Endothelial cell of umbilical vein (primary cell): Measurements from ENCODE around the gene OAF. TPM values are rescaled to one million over a fixed set of nuclear protein-coding genes. Genes with fewer than 3 reads are reported as not detected.

Experiments
- BruUV-seq: library from RNA; stranded (reverse); fragments of 400-500 nt; replicated peaks from 2 replicates; lab custom pipeline; 2021; lab: Mats Ljungman, UMichigan
- CTCF ChIA-PET: fragments of 300-600, 350-600 bp; sonication (Branson Sonifier 250); formaldehyde crosslinking; loops from one replicate; lab custom pipeline; 2021; ENCODE audit warnings: antibody characterized with exemption, inconsistent platforms; lab: Charles Lee
- POLR2A ChIA-PET: fragments of 300-600, 350-600 bp; sonication (Branson Sonifier 250); formaldehyde crosslinking; loops from one replicate; lab custom pipeline; 2021; ENCODE audit warnings: antibody characterized with exemption, inconsistent platforms; lab: Charles Lee
- DNase-seq: peaks from one replicate; pipeline ENCODE4 v3.0.0-alpha.2; 2011; ENCODE audit warnings: low read depth, low spot score
- FAIRE-seq: peaks from 2 replicates; lab custom pipeline; 2011; peaks lifted over from hg19 to GRCh38; lab: Jason Lieb, UNC
- H2AFZ ChIP-seq: 2 replicates; pipeline ENCODE4 v1.6.0; 2012; ENCODE audit warnings: low read depth, low read length, control low read depth, inconsistent platforms
- H3K27ac ChIP-seq: 2 replicates; pipeline ENCODE4 v1.5.1; 2011; ENCODE audit warnings: low read depth, mild to moderate bottlenecking, control low read depth, low read length, moderate library complexity; ENCODE audit not compliant: insufficient read depth
- H3K27me3 ChIP-seq, 2 experiments: 2 replicates each; pipeline versions ENCODE4 v1.6.0 to v1.6.1; 2011; ENCODE audit warnings: low read length in 2 of 2, mixed read lengths in 1 of 2; ENCODE audit not compliant: control insufficient read depth in 2 of 2, insufficient read depth in 2 of 2
- H3K36me3 ChIP-seq, 2 experiments: 2 replicates in 1 of 2; 3 replicates in 1 of 2; pipeline ENCODE4 v1.5.1; 2011; ENCODE audit warnings: low read length in 2 of 2, mild to moderate bottlenecking in 1 of 2, moderate library complexity in 1 of 2; ENCODE audit not compliant: control insufficient read depth in 2 of 2, insufficient read depth in 2 of 2; ENCODE audit errors: extremely low read depth in 1 of 2
- H3K4me1 ChIP-seq: 3 replicates; pipeline ENCODE4 v1.5.1; 2011; ENCODE audit warnings: mild to moderate bottlenecking, low read length; ENCODE audit not compliant: control insufficient read depth, insufficient read depth; ENCODE audit errors: extremely low read depth
- H3K4me2 ChIP-seq: 2 replicates; pipeline ENCODE4 v1.6.1; 2011; ENCODE audit warnings: low read length, control low read depth, mixed read lengths; ENCODE audit not compliant: insufficient read depth
- H3K4me3 ChIP-seq, 3 experiments: fragments of 200-600 bp in 1 of 3; sonication (generic), shearing (Covaris generic) in 1 of 3; replicated peaks in 1 of 3; 2 replicates each; pipeline ENCODE4 v1.5.1; 2011 to 2016; ENCODE audit warnings: control low read depth in 3 of 3, low read length in 3 of 3, mild to moderate bottlenecking in 2 of 3, inconsistent platforms in 1 of 3, low read depth in 1 of 3, moderate library complexity in 1 of 3; ENCODE audit not compliant: insufficient read depth in 1 of 3
- H3K79me2 ChIP-seq: 2 replicates; pipeline ENCODE4 v1.6.0; 2012; ENCODE audit warnings: low read length, inconsistent platforms; ENCODE audit not compliant: control insufficient read depth, insufficient read depth
- H3K9ac ChIP-seq: replicated peaks from 2 replicates; pipeline ENCODE3; 2011; ENCODE audit warnings: low read length, control low read depth; ENCODE audit not compliant: insufficient read depth; ENCODE audit errors: extremely low read depth
- H3K9me1 ChIP-seq: replicated peaks from 3 replicates; pipeline ENCODE4 v1.6.0; 2011; ENCODE audit warnings: mild to moderate bottlenecking, low read length; ENCODE audit not compliant: control insufficient read depth, insufficient read depth; ENCODE audit errors: extremely low read depth
- H3K9me3 ChIP-seq: replicated peaks from 2 replicates; pipeline ENCODE4 v1.5.1; 2012; ENCODE audit warnings: low read length, inconsistent platforms; ENCODE audit not compliant: control insufficient read depth, insufficient read depth
- H4K20me1 ChIP-seq: replicated peaks from 2 replicates; pipeline ENCODE3; 2011; ENCODE audit warnings: mild to moderate bottlenecking, low read length; ENCODE audit not compliant: control insufficient read depth, insufficient read depth; ENCODE audit errors: extremely low read depth
- EZH2 ChIP-seq: IDR thresholded peaks from 2 replicates; pipeline ENCODE4 v1.6.1; 2012; ENCODE audit warnings: borderline replicate concordance, low read depth, mild to moderate bottlenecking, moderate library complexity, low read length, inconsistent platforms; ENCODE audit not compliant: severe bottlenecking
- FOS ChIP-seq: IDR thresholded peaks from 2 replicates; pipeline ENCODE4 v1.6.1; 2011; ENCODE audit warnings: mild to moderate bottlenecking, low read length, moderate library complexity, borderline replicate concordance; ENCODE audit not compliant: insufficient read depth
- GATA2 ChIP-seq: IDR thresholded peaks from 2 replicates; pipeline ENCODE4 v1.7.0; 2011; ENCODE audit warnings: low read depth, mild to moderate bottlenecking, moderate library complexity, mixed read lengths, low read length; ENCODE audit not compliant: insufficient read length, insufficient read depth
- JUN ChIP-seq: IDR thresholded peaks from 2 replicates; pipeline ENCODE4 v1.6.1; 2011; ENCODE audit warnings: borderline replicate concordance, low read depth; ENCODE audit not compliant: insufficient read length, insufficient read depth
- MYC ChIP-seq: IDR thresholded peaks from one replicate; pipeline ENCODE4 v1.6.1; 2011; ENCODE audit warnings: mild to moderate bottlenecking, low read depth, low read length
- POLR2A ChIP-seq: IDR thresholded peaks from 2 replicates; pipeline ENCODE4 v1.6.1; 2012; ENCODE audit warnings: low read depth, mild to moderate bottlenecking, control low read depth, low read length
- POLR2AphosphoS5 ChIP-seq: IDR thresholded peaks from 2 replicates; pipeline ENCODE4 v1.6.1; 2012; ENCODE audit warnings: low read depth, mild to moderate bottlenecking, control low read depth, low read length, moderate library complexity; ENCODE audit not compliant: insufficient read depth
- dilution Hi-C: fragments of 300-500 bp; cut with MboI; formaldehyde crosslinking; loops from one replicate; pipeline ENCODE4 v1.15.0; 2019; ENCODE audit warnings: low sequenced_read_pairs; ENCODE audit not compliant: extremely low pct_ligation_motif_present
- intact Hi-C: fragments of 100-400 bp; cut with micrococcal nuclease; formaldehyde crosslinking; loops from one replicate; pipeline ENCODE4 v1.10.0; 2022
- polyA plus RNA-seq, 4 experiments: library from polyadenylated mRNA; depleted of rRNA in 3 of 4; stranded (reverse) in 3 of 4; unstranded in 1 of 4; fragments of >200 nt; gene quantifications; 2 replicates each; pipeline versions ENCODE4 v1.2.1 to v1.2.3, GENCODE V29; 2011 to 2012; ENCODE audit warnings: missing spikeins in 1 of 4
- total RNA-seq: library from RNA; stranded (reverse); gene quantifications from 2 replicates; pipeline ENCODE4 v1.2.3, GENCODE V29; 2021
- TF ChIP-seq, protein P1 (sequence below), 2 donors: IDR thresholded peaks; 1 replicate in 1 of 2; 2 replicates in 1 of 2; pipeline ENCODE4 v1.5.1; 2011; ENCODE audit warnings: low read length in 2 of 2, mild to moderate bottlenecking in 2 of 2, moderate library complexity in 2 of 2, control low read depth in 1 of 2, inconsistent platforms in 1 of 2, low read depth in 1 of 2; ENCODE audit not compliant: insufficient read depth in 1 of 2; ENCODE audit errors: extremely low read depth in 1 of 2
- TF ChIP-seq, protein P2 (sequence below): IDR thresholded peaks from 2 replicates; pipeline ENCODE4 v1.6.1; 2011; ENCODE audit not compliant: insufficient read depth, insufficient read length

The OAF gene
- total and polyA plus RNA-seq, 2 donors (not counting 3 experiments of a cell fraction or from before 2014, with no cell fraction given): 32.1 to 33.8 TPM

DNA sequence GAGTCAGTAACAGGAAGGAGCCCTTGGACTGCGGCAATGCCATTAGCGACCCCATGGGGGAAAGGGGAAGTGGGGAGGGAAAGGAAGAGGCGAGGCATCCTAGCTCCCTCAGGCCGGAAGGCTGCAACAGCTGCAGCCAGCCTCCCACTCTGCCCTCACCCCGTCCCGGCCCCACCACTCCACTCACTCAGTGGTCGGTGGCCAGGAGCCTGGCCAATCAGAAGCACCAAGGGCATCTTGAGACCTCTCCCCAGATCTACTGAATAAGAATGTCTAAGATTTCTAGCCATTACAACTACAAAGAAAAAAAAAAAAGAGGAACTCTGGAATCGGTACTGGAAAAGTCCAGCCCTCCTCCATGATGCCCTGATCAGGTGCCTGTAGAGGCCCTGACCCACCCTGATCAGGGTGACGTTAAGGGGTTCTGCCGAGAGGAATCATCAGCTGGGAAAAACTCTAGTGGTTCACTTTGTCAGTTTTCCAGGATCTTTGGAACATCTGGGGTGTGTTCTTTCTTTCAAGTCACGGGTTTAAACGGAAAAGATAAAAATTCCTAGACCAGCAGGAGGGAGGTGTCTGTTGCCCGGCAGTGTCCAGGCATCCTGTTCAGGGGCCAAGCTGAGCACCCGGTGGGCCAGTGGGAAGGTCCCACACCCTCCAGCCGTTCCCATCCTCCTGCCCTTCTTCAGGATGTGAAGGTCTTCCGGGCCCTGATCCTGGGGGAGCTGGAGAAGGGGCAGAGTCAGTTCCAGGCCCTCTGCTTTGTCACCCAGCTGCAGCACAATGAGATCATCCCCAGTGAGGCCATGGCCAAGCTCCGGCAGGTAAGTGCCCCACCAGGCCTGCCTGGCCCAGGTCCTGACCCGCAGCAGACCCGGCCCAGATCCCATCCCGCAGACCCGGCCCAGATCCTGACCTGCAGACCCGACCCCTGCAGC lies 14.4 kb downstream of the OAF start:
- Histone ChIP-seq H3K27me3 (no peaks in the 10 kb centered on the region), H3K9me3 (no peaks in the 10 kb centered on the region), H3K4me1 (peaks cover 11% of the 10 kb centered on the region), H3K9me1 (no peaks in the 10 kb centered on the region), H3K9ac (no peak overlapping the region), H3K79me2 (no peaks in the 10 kb centered on the region), H3K27ac (no peak overlapping the region), H3K36me3 (no peaks in the 10 kb centered on the region), H4K20me1 (no peaks in the 10 kb centered on the region), H2AFZ (peak overlapping the region; percentile 1), H3K4me3 (no peak overlapping the region), H3K4me2 (peak overlapping the region; percentile 34)
- ChIA-PET POLR2A (interaction anchor here (1.4 kb wide), 1 partner anchor 10 kb away, joined by 4 read pairs; no protein-coding TSS in a partner anchor), CTCF (interaction anchor here (0.8 to 16.4 kb wide), 12 partner anchors 10 to 460 kb away, joined by 3 to 217 read pairs (median 4); partner anchors contain the start of gene ARHGEF12)
- dilution Hi-C loops: no loop called here
- FAIRE-seq: peak; percentile 64
- peak; percentile 39 for DNase-seq
- no TSS peak for BruUV-seq
- TF ChIP-seq FOS (peak; percentile 23), POLR2A (no peak), POLR2AphosphoS5 (peak; percentile 39)
- intact Hi-C loops: loop anchor here (1.0 kb wide), 2 partner anchors 14 to 53 kb away; partner anchors contain the start of gene OAF

- Histone ChIP-seq H3K36me3 (no peaks in the 10 kb centered on the region), H4K20me1 (no peaks in the 10 kb centered on the region), H3K27me3 (no peaks in the 10 kb centered on the region), H3K4me3 (no peak overlapping the region), H3K9me3 (no peaks in the 10 kb centered on the region), H3K9ac (no peak overlapping the region), H2AFZ (no peak overlapping the region), H3K79me2 (no peaks in the 10 kb centered on the region), H3K4me1 (peaks cover 11% of the 10 kb centered on the region), H3K4me2 (no peak overlapping the region), H3K27ac (no peak overlapping the region), H3K9me1 (no peaks in the 10 kb centered on the region)
- intact Hi-C loops: no loop called here
- dilution Hi-C loops: no loop called here
- TF ChIP-seq, protein P1, sequence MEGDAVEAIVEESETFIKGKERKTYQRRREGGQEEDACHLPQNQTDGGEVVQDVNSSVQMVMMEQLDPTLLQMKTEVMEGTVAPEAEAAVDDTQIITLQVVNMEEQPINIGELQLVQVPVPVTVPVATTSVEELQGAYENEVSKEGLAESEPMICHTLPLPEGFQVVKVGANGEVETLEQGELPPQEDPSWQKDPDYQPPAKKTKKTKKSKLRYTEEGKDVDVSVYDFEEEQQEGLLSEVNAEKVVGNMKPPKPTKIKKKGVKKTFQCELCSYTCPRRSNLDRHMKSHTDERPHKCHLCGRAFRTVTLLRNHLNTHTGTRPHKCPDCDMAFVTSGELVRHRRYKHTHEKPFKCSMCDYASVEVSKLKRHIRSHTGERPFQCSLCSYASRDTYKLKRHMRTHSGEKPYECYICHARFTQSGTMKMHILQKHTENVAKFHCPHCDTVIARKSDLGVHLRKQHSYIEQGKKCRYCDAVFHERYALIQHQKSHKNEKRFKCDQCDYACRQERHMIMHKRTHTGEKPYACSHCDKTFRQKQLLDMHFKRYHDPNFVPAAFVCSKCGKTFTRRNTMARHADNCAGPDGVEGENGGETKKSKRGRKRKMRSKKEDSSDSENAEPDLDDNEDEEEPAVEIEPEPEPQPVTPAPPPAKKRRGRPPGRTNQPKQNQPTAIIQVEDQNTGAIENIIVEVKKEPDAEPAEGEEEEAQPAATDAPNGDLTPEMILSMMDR (IDR thresholded peaks at IDR 0.05; ENCODE audit: extremely low read depth in 1 of 2, insufficient read depth in 1 of 2, low read depth in 1 of 2, low read length in 2 of 2): no peak
- TF ChIP-seq FOS (no peak), POLR2AphosphoS5 (no peak), POLR2A (no peak), MYC (no peak), JUN (no peak), EZH2 (no peak), GATA2 (no peak)
- TF ChIP-seq, protein P2, sequence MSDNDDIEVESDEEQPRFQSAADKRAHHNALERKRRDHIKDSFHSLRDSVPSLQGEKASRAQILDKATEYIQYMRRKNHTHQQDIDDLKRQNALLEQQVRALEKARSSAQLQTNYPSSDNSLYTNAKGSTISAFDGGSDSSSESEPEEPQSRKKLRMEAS: no peak
- no peak for FAIRE-seq
- ChIA-PET CTCF (interaction anchor here (1.0 to 16.4 kb wide), 6 partner anchors 15 to 54 kb away, joined by 3 to 217 read pairs (median 6); no protein-coding TSS in a partner anchor), POLR2A (no interaction called here)
- BruUV-seq: no TSS peak
- no peak for DNase-seq
Observed at GRCh38 chr11:120226242-120226641, 15.4 kb downstream of the OAF start.
